BLaER1 (cell line): ENCODE results near the gene SLC26A8.
"Not testable (repeated sequence)": the region's sequence is repeated elsewhere in the genome, so short reads cannot be mapped to it uniquely, and the experiment has no call there.

Experiments used
- H3K27ac ChIP-seq: shearing (Covaris generic); formaldehyde crosslinking; 2 replicates; pipeline ENCODE4 v1.8.1; 2022
- H3K27me3 ChIP-seq: shearing (Covaris generic); formaldehyde crosslinking; 2 replicates; pipeline ENCODE4 v1.8.1; 2022
- H3K36me3 ChIP-seq: shearing (Covaris generic); formaldehyde crosslinking; 2 replicates; pipeline ENCODE4 v1.8.1; 2022
- H3K4me1 ChIP-seq: shearing (Covaris generic); formaldehyde crosslinking; 2 replicates; pipeline ENCODE4 v1.8.1; 2022
- H3K4me2 ChIP-seq: shearing (Covaris generic); formaldehyde crosslinking; 2 replicates; pipeline ENCODE4 v1.8.1; 2022
- H3K4me3 ChIP-seq: shearing (Covaris generic); formaldehyde crosslinking; 2 replicates; pipeline ENCODE4 v1.8.1; 2022
- H3K9ac ChIP-seq: shearing (Covaris generic); formaldehyde crosslinking; 2 replicates; pipeline ENCODE4 v1.8.1; 2022
- H3K9me3 ChIP-seq: shearing (Covaris generic); formaldehyde crosslinking; 2 replicates; pipeline ENCODE4 v1.8.1; 2022
- H4K20me1 ChIP-seq: shearing (Covaris generic); formaldehyde crosslinking; 2 replicates; pipeline ENCODE4 v1.8.1; 2022
- Cebpa-rat ChIP-seq: shearing (Covaris generic); IDR thresholded peaks from 2 replicates; pipeline ENCODE4 v1.8.1; 2022

Gene SLC26A8

GRCh38 chr6:35935469-35935868 lies 89.0 kb downstream of the SLC26A8 start:
- Histone ChIP-seq H3K4me3 (no peak overlapping the region), H3K9me3 (peaks cover 44% of the 10 kb centered on the region), H3K4me2 (no peak overlapping the region), H3K4me1 (no peaks in the 10 kb centered on the region), H3K36me3 (no peaks in the 10 kb centered on the region), H3K9ac (no peak overlapping the region), H4K20me1 (no peaks in the 10 kb centered on the region), H3K27me3 (no peaks in the 10 kb centered on the region), H3K27ac (no peak overlapping the region)
- TF ChIP-seq Cebpa-rat = no peak

GRCh38 chr6:35933844-35934243 lies 90.6 kb downstream of the SLC26A8 start:
- Histone ChIP-seq H3K4me3 (no peak overlapping the region), H3K9me3 (peaks cover 28% of the 10 kb centered on the region), H3K9ac (no peak overlapping the region), H3K27ac (no peak overlapping the region), H4K20me1 (no peaks in the 10 kb centered on the region), H3K4me2 (no peak overlapping the region), H3K27me3 (no peaks in the 10 kb centered on the region), H3K36me3 (no peaks in the 10 kb centered on the region), H3K4me1 (0 out of 2 replicates have a peak, but pooled peaks cover 9% of the 10 kb centered on the region)
- no peak for TF ChIP-seq Cebpa-rat

GRCh38 chr6:35931873-35932272 lies 92.6 kb downstream of the SLC26A8 start:
- not testable (repeated sequence) for H3K4me2 ChIP-seq, H3K4me1 ChIP-seq, H3K36me3 ChIP-seq, H4K20me1 ChIP-seq, H3K27ac ChIP-seq, H3K4me3 ChIP-seq, H3K27me3 ChIP-seq, H3K9ac ChIP-seq
- peaks cover 10% of the 10 kb centered on the region for H3K9me3 ChIP-seq

- 0 out of 2 replicates have a peak, but pooled peaks cover 9% of the 10 kb centered on the region for H3K4me1 ChIP-seq
Measured at GRCh38 chr6:35931120-35931561, 93.3 kb downstream of the SLC26A8 start.

GRCh38 chr6:35929601-35930000 lies 94.8 kb downstream of the SLC26A8 start:
- Histone ChIP-seq H3K27ac (no peak overlapping the region), H3K4me2 (no peak overlapping the region), H3K4me3 (no peak overlapping the region), H3K9me3 (peaks cover 6% of the 10 kb centered on the region; the same call in 1 of the 2 replicates), H3K9ac (no peak overlapping the region), H3K36me3 (no peaks in the 10 kb centered on the region), H3K4me1 (0 out of 2 replicates have a peak, but pooled peaks cover 9% of the 10 kb centered on the region), H4K20me1 (no peaks in the 10 kb centered on the region), H3K27me3 (no peaks in the 10 kb centered on the region)
- no peak for TF ChIP-seq Cebpa-rat

More at GRCh38 chr6:35931120-35931561, 93.3 kb downstream of the SLC26A8 start:
- Histone ChIP-seq H4K20me1 (no peaks in the 10 kb centered on the region), H3K4me2 (no peak overlapping the region), H3K9me3 (peaks cover 6% of the 10 kb centered on the region; the same call in 1 of the 2 replicates), H3K27me3 (no peaks in the 10 kb centered on the region), H3K27ac (no peak overlapping the region), H3K36me3 (no peaks in the 10 kb centered on the region), H3K4me3 (no peak overlapping the region), H3K9ac (no peak overlapping the region)
- TF ChIP-seq Cebpa-rat = no peak

- H3K27me3 ChIP-seq = no peaks in the 10 kb centered on the region
- H3K4me3 ChIP-seq = no peak overlapping the region
- peaks cover 14% of the 10 kb centered on the region for H3K4me1 ChIP-seq
- no peak overlapping the region for H3K4me2 ChIP-seq
- no peak for TF ChIP-seq Cebpa-rat
- no peak overlapping the region for H3K27ac ChIP-seq
- H3K36me3 ChIP-seq = no peaks in the 10 kb centered on the region
- no peaks in the 10 kb centered on the region for H4K20me1 ChIP-seq
- H3K9me3 ChIP-seq = peaks cover 6% of the 10 kb centered on the region; the same call in 1 of the 2 replicates
- H3K9ac ChIP-seq = no peak overlapping the region
Measured at GRCh38 chr6:35926509-35927215, 97.8 kb downstream of the SLC26A8 start.

GRCh38 chr6:35925961-35926360 lies 98.5 kb downstream of the SLC26A8 start:
- Histone ChIP-seq H3K4me3 (no peak overlapping the region), H3K36me3 (no peaks in the 10 kb centered on the region), H3K27me3 (no peaks in the 10 kb centered on the region), H3K9ac (no peak overlapping the region), H3K4me2 (no peak overlapping the region), H4K20me1 (no peaks in the 10 kb centered on the region), H3K27ac (no peak overlapping the region), H3K9me3 (no peaks in the 10 kb centered on the region), H3K4me1 (peaks cover 19% of the 10 kb centered on the region)
- TF ChIP-seq Cebpa-rat = no peak

GRCh38 chr6:35924146-35924545 lies 100.3 kb downstream of the SLC26A8 start:
- no peaks in the 10 kb centered on the region for H3K36me3 ChIP-seq
- no peak overlapping the region for H3K4me3 ChIP-seq
- H3K9me3 ChIP-seq = no peaks in the 10 kb centered on the region
- peaks cover 12% of the 10 kb centered on the region for H4K20me1 ChIP-seq
- no peak overlapping the region for H3K27ac ChIP-seq
- no peak for TF ChIP-seq Cebpa-rat
- H3K4me1 ChIP-seq = peaks cover 17% of the 10 kb centered on the region
- no peak overlapping the region for H3K9ac ChIP-seq
- no peak overlapping the region for H3K4me2 ChIP-seq
- H3K27me3 ChIP-seq = no peaks in the 10 kb centered on the region

GRCh38 chr6:35922139-35922554 lies 102.3 kb downstream of the SLC26A8 start:
- Histone ChIP-seq H3K4me3 (no peak overlapping the region), H3K4me1 (peaks cover 34% of the 10 kb centered on the region), H3K9me3 (no peaks in the 10 kb centered on the region), H3K27me3 (no peaks in the 10 kb centered on the region), H3K9ac (no peak overlapping the region), H3K4me2 (peak overlapping the region; percentile 80; the same call in 1 of the 2 replicates), H4K20me1 (peaks cover 32% of the 10 kb centered on the region), H3K36me3 (peaks cover 11% of the 10 kb centered on the region; the same call in 1 of the 2 replicates), H3K27ac (no peak overlapping the region)
- no peak for TF ChIP-seq Cebpa-rat

GRCh38 chr6:35920793-35921732 lies 103.4 kb downstream of the SLC26A8 start, which contains the start of gene SRPK1:
Gene SRPK1, minus strand, starts transcription at chr6:35921098. Its CDS starts 42 bp downstream, at chr6:35921056.
- TF ChIP-seq Cebpa-rat = no peak
- peaks cover 35% of the 10 kb centered on the region for H3K4me1 ChIP-seq
- no peaks in the 10 kb centered on the region for H3K9me3 ChIP-seq
- peaks cover 21% of the 10 kb centered on the region for H3K36me3 ChIP-seq
- peak within 1 kb of the TSS; percentile 89 for H3K27ac ChIP-seq
- H3K27me3 ChIP-seq = no peaks in the 10 kb centered on the region
- peaks cover 43% of the 10 kb centered on the region for H4K20me1 ChIP-seq
- H3K4me3 ChIP-seq = peak within 1 kb of the TSS; percentile 87
- H3K9ac ChIP-seq = peak within 1 kb of the TSS; percentile 89
- H3K4me2 ChIP-seq = peak within 1 kb of the TSS; percentile 80
